K562 (cell line): ENCODE data around the gene TARBP1. TPM values are rescaled to one million over a fixed set of nuclear protein-coding genes. Genes with fewer than 3 reads are reported as not detected.

Experiments used
- ATF3 ChIP-seq, 2 experiments: fragments of 450-650 bp in 1 of 2; sonication (generic) in 1 of 2; formaldehyde crosslinking in 1 of 2; IDR thresholded peaks in 1 of 2; conservative IDR thresholded peaks in 1 of 2; 2 replicates each; pipeline versions ENCODE4 v1.6.1 to v1.8.1; 2016 to 2023; ENCODE audit warnings: mild to moderate bottlenecking in 2 of 2, moderate library complexity in 2 of 2, inconsistent platforms in 1 of 2, missing genetic modification reagents in 1 of 2
- CHCHD3 ChIP-seq: fragments of 250-450 bp; sonication (Bioruptor Pico); IDR thresholded peaks from 2 replicates; pipeline ENCODE4 v2.1.2; 2022; ENCODE audit warnings: mild to moderate bottlenecking
- EWSR1 ChIP-seq: fragments of 450-650 bp; IDR thresholded peaks from 2 replicates; pipeline ENCODE4 v1.6.1; 2018; ENCODE audit warnings: borderline replicate concordance, mild to moderate bottlenecking, low read depth, moderate library complexity; ENCODE audit not compliant: partially characterized antibody
- FOS ChIP-seq: IDR thresholded peaks from 3 replicates; pipeline ENCODE4 v1.6.1; 2011; ENCODE audit not compliant: insufficient read length; ENCODE audit errors: extremely low read depth
- HDAC8 ChIP-seq: fragments of 450-650 bp; IDR thresholded peaks from 2 replicates; pipeline ENCODE4 v1.6.1; 2016; ENCODE audit warnings: mild to moderate bottlenecking, missing genetic modification characterization, moderate library complexity, missing compliant biosample characterization
- NFIC ChIP-seq: fragments of 450-650 bp; IDR thresholded peaks from 2 replicates; pipeline ENCODE4 v1.6.1; 2017; ENCODE audit warnings: mild to moderate bottlenecking, inconsistent platforms
- PHTF2 ChIP-seq: fragments of 250-450 bp; sonication (Bioruptor Pico); IDR thresholded peaks from 2 replicates; pipeline ENCODE4 v1.5.0; 2021; ENCODE audit warnings: mild to moderate bottlenecking
- TEAD4 ChIP-seq, 2 experiments: sonication (generic) in 1 of 2; formaldehyde crosslinking in 1 of 2; IDR thresholded peaks; 2 replicates each; pipeline versions ENCODE4 v1.6.1 to v1.8.0; 2012 to 2022; ENCODE audit warnings: borderline replicate concordance in 1 of 2, inconsistent platforms in 1 of 2, low read length in 1 of 2, mild to moderate bottlenecking in 1 of 2, missing genetic modification reagents in 1 of 2
- TOE1 ChIP-seq, 2 experiments: fragments of 450-650 bp in 1 of 2; sonication (generic) in 1 of 2; formaldehyde crosslinking in 1 of 2; IDR thresholded peaks; 2 replicates each; pipeline versions ENCODE4 v1.7.1 to v1.8.0; 2016 to 2022; ENCODE audit warnings: borderline replicate concordance in 2 of 2, mild to moderate bottlenecking in 2 of 2, antibody characterized with exemption in 1 of 2, inconsistent platforms in 1 of 2, low read depth in 1 of 2, missing genetic modification reagents in 1 of 2, moderate library complexity in 1 of 2
- ZBTB11 ChIP-seq, 3 experiments: fragments of 200-800 bp in 1 of 3; fragments of 250-450 bp in 1 of 3; fragments of 450-650 bp in 1 of 3; sonication (Bioruptor Pico) in 1 of 3; sonication (Bioruptor generic) in 1 of 3; formaldehyde crosslinking in 1 of 3; IDR thresholded peaks; 2 replicates each; pipeline versions ENCODE4 v1.6.1 to v1.8.0; 2016 to 2022; ENCODE audit warnings: mild to moderate bottlenecking in 2 of 3, missing genetic modification characterization in 2 of 3, missing compliant biosample characterization in 1 of 3, moderate library complexity in 1 of 3
- ZNF197 ChIP-seq: fragments of 200-800 bp; sonication (Bioruptor generic); IDR thresholded peaks from 2 replicates; pipeline ENCODE4 v1.6.1; 2016; ENCODE audit warnings: low read depth, missing genetic modification characterization, missing compliant biosample characterization
- ZNF282 ChIP-seq: sonication (generic); formaldehyde crosslinking; IDR thresholded peaks from 2 replicates; pipeline ENCODE4 v1.8.1; 2023; ENCODE audit warnings: missing genetic modification reagents
- ZNF398 ChIP-seq: fragments of 250-450 bp; sonication (Bioruptor Pico); IDR thresholded peaks from 2 replicates; pipeline ENCODE4 v1.8.0; 2021; ENCODE audit warnings: moderate library complexity, mild to moderate bottlenecking, inconsistent platforms
- ZNF431 ChIP-seq: sonication (generic); formaldehyde crosslinking; IDR thresholded peaks from 2 replicates; pipeline ENCODE4 v1.8.0; 2022; ENCODE audit warnings: mild to moderate bottlenecking, missing genetic modification reagents
- ZNF449 ChIP-seq: fragments of 250-450 bp; sonication (Bioruptor Pico); IDR thresholded peaks from 2 replicates; pipeline ENCODE4 v1.8.0; 2022; ENCODE audit warnings: moderate library complexity, mild to moderate bottlenecking, inconsistent platforms
- ZNF717 ChIP-seq: fragments of 250-450 bp; sonication (Bioruptor Pico); IDR thresholded peaks from 2 replicates; pipeline ENCODE4 v1.5.0; 2021
- ZNF830 ChIP-seq: fragments of 250-450 bp; sonication (Bioruptor Pico); IDR thresholded peaks from 2 replicates; pipeline ENCODE4 v1.5.0; 2021; ENCODE audit warnings: mild to moderate bottlenecking
- polyA plus RNA-seq, 8 experiments: library from polyadenylated mRNA; depleted of rRNA in 4 of 8; stranded (reverse) in 5 of 8; unstranded in 3 of 8; fragments of >200 nt; fragmentation: Nextera tagmentation in 2 of 8; fragmentation: Illumina TruSeq in 1 of 8; extraction: Ambion mirVana in 2 of 8; extraction: Trizol in 1 of 8; gene quantifications; 2 replicates each; pipeline versions ENCODE4 v1.2.1 to v1.2.3, GENCODE V29; 2011 to 2014; ENCODE audit warnings: inconsistent platforms in 1 of 8, missing spikeins in 1 of 8
- total RNA-seq, 7 experiments: library from RNA; depleted of rRNA in 6 of 7; stranded (reverse); fragments of >200 nt in 6 of 7; fragmentation: Illumina TruSeq in 2 of 7; extraction: Trizol in 2 of 7; gene quantifications; 2 replicates each; pipeline versions ENCODE4 v1.2.1 to v1.2.3, GENCODE V29; 2011 to 2021; ENCODE audit warnings: low replicate concordance in 1 of 7

Gene TARBP1
- total and polyA plus RNA-seq, 9 of the 15 experiments (the other 6 are each of a cell fraction or from before 2014, with no cell fraction given): 8.8 to 48.0 (median 22.9) TPM

- TF ChIP-seq ZNF398: no peak
- TF ChIP-seq PHTF2: peak; percentile 76; the same call in 1 of the 2 replicates
- TF ChIP-seq CHCHD3 (CRISPR knock-in tag): no peak
- no peak for TF ChIP-seq ZNF282 (CRISPR knock-in tag)
- TF ChIP-seq TOE1 (IDR thresholded peaks at IDR 0.05; ENCODE audit: borderline replicate concordance): peak; percentile 87
- TF ChIP-seq TOE1 (CRISPR knock-in tag; IDR thresholded peaks at IDR 0.05; ENCODE audit: borderline replicate concordance, low read depth): no peak
- TF ChIP-seq EWSR1: no peak
- TF ChIP-seq ZNF431 (CRISPR knock-in tag): no peak
- TF ChIP-seq ZNF197: peak; percentile 83; the same call in 1 of the 2 replicates
- TF ChIP-seq TEAD4 (IDR thresholded peaks at IDR 0.05; ENCODE audit: low read length): peak; percentile 78
- no peak for TF ChIP-seq TEAD4 (CRISPR knock-in tag; IDR thresholded peaks at IDR 0.05; ENCODE audit: borderline replicate concordance)
- TF ChIP-seq ZNF449 (CRISPR knock-in tag): peak; percentile 79; the same call in 1 of the 2 replicates
- no peak for TF ChIP-seq ZNF830 (CRISPR knock-in tag)
- TF ChIP-seq ATF3 (IDR thresholded peaks at IDR 0.05): peak; percentile 9; the same call in 1 of the 2 replicates
- no peak for TF ChIP-seq ATF3 (CRISPR knock-in tag; conservative IDR thresholded peaks at IDR 0.05)
- TF ChIP-seq FOS: no peak
- no peak for TF ChIP-seq ZNF717
- TF ChIP-seq NFIC: peak; percentile 86
- TF ChIP-seq ZBTB11 (CRISPR knock-in tag; IDR thresholded peaks at IDR 0.05): peak in 1 of 3 experiments; percentile 63; a peak in 1 of 6 replicates
- no peak for TF ChIP-seq HDAC8 (tag)
Observed at GRCh38 chr1:234490793-234491479, 12.0 kb upstream of the TARBP1 start (continued).
